Naive thymus-derived CD4-positive, alpha-beta T cell (primary cell): ENCODE data around the gene CCDC88A. TPM values are rescaled to one million over a fixed set of nuclear protein-coding genes. Genes with fewer than 3 reads are reported as not detected.
A peak's percentile ranks its signal among the peaks of the same experiment; 100 is the strongest.

ENCODE experiments used
- ATAC-seq: fragments of 150-1000 bp; cut with Tn5 transposase; 2 replicates; pipeline ENCODE4 v1.10.0; 2021; ENCODE audit warnings: mild to moderate bottlenecking, moderate library complexity
- CTCF ChIA-PET: fragments of 350-600 bp; sonication (Branson Sonifier 250); formaldehyde crosslinking; loops from one replicate; lab custom pipeline; 2021; ENCODE audit warnings: antibody characterized with exemption; lab: Charles Lee
- POLR2A ChIA-PET: fragments of 350-600 bp; sonication (Branson Sonifier 250); formaldehyde crosslinking; loops from one replicate; lab custom pipeline; 2021; ENCODE audit warnings: antibody characterized with exemption, inconsistent platforms; lab: Charles Lee
- DNase-seq, 9 donors: peaks; one replicate each; pipeline versions ENCODE4 v3.0.0 to v3.0.0-alpha.2; 2020 to 2022; ENCODE audit warnings: mixed read lengths in 1 of 9
- H3K27ac ChIP-seq: one replicate; pipeline ENCODE4 v1.7.0; 2013; ENCODE audit warnings: mild to moderate bottlenecking, low read depth, low read length, moderate library complexity
- H3K27me3 ChIP-seq, 2 donors: one replicate each; pipeline ENCODE4 v1.7.0; 2013; ENCODE audit warnings: low read length in 2 of 2, mild to moderate bottlenecking in 2 of 2, moderate library complexity in 2 of 2; ENCODE audit not compliant: control insufficient read depth in 2 of 2, insufficient read depth in 2 of 2
- H3K36me3 ChIP-seq, 3 experiments: 1 replicate in 2 of 3; 2 replicates in 1 of 3; pipeline ENCODE4 v1.7.0; 2013; ENCODE audit warnings: low read length in 3 of 3, mild to moderate bottlenecking in 3 of 3, moderate library complexity in 1 of 3; ENCODE audit not compliant: insufficient read depth in 3 of 3, control insufficient read depth in 2 of 3
- H3K4me1 ChIP-seq, 2 donors: one replicate each; pipeline ENCODE4 v1.7.0; 2013; ENCODE audit warnings: low read length in 2 of 2, mild to moderate bottlenecking in 2 of 2, moderate library complexity in 1 of 2; ENCODE audit not compliant: control insufficient read depth in 2 of 2, insufficient read depth in 2 of 2
- H3K4me3 ChIP-seq: 2 replicates; pipeline ENCODE4 v1.7.0; 2013; ENCODE audit warnings: mild to moderate bottlenecking, low read length
- H3K9me3 ChIP-seq, 3 experiments: 1 replicate in 2 of 3; 2 replicates in 1 of 3; pipeline ENCODE4 v1.7.0; 2013; ENCODE audit warnings: low read length in 3 of 3; ENCODE audit not compliant: control insufficient read depth in 2 of 3
- H3K27ac Mint-ChIP-seq, 9 donors: one replicate each; pipeline ENCODE4 v1.8.0; 2020 to 2022; ENCODE audit warnings: mixed read lengths in 9 of 9, mild to moderate bottlenecking in 8 of 9, moderate library complexity in 5 of 9, inconsistent platforms in 2 of 9
- H3K27me3 Mint-ChIP-seq, 5 donors: one replicate each; pipeline ENCODE4 v1.8.0; 2021 to 2022; ENCODE audit warnings: mixed read lengths in 5 of 5, mild to moderate bottlenecking in 1 of 5
- H3K36me3 Mint-ChIP-seq, 5 donors: one replicate each; pipeline ENCODE4 v1.8.0; 2020 to 2022; ENCODE audit warnings: mixed read lengths in 5 of 5, mild to moderate bottlenecking in 3 of 5, inconsistent platforms in 1 of 5
- H3K4me1 Mint-ChIP-seq, 7 donors: one replicate each; pipeline ENCODE4 v1.8.0; 2020 to 2022; ENCODE audit warnings: mixed read lengths in 7 of 7, mild to moderate bottlenecking in 3 of 7, inconsistent platforms in 1 of 7
- H3K4me3 Mint-ChIP-seq, 10 donors: one replicate each; pipeline ENCODE4 v1.8.0; 2020 to 2022; ENCODE audit warnings: mild to moderate bottlenecking in 10 of 10, mixed read lengths in 10 of 10, moderate library complexity in 6 of 10, inconsistent platforms in 2 of 10
- H3K9me3 Mint-ChIP-seq, 11 donors: one replicate each; pipeline ENCODE4 v1.8.0; 2020 to 2022; ENCODE audit warnings: mixed read lengths in 11 of 11, mild to moderate bottlenecking in 4 of 11, inconsistent platforms in 1 of 11, moderate library complexity in 1 of 11
- intact Hi-C, 2 donors: fragments of 100-400 bp; cut with micrococcal nuclease; formaldehyde crosslinking; loops; one replicate each; pipeline ENCODE4 v1.15.1; 2023
- polyA plus RNA-seq, 2 donors: library from polyadenylated mRNA; unstranded; fragments of 300-500 nt; fragmentation: Illumina TruSeq; gene quantifications; one replicate each; pipeline ENCODE4 v1.2.3, GENCODE V29; 2021
- total RNA-seq, 6 experiments: library from RNA in 5 of 6; stranded (reverse) in 5 of 6; gene quantifications; 1 replicate in 5 of 6; 2 replicates in 1 of 6; pipeline ENCODE4 v1.2.3 and lab custom pipeline; 2021 to 2026

CCDC88A gene
- total and polyA plus RNA-seq, 7 experiments from 2014 or later: 1.2 to 53.3 (median 15.9) TPM

GRCh38 chr2:55419233-55419678 is 400 bp downstream of the CCDC88A start:
- Histone ChIP-seq H3K9me3 (no peaks in the 10 kb centered on the region), H3K27me3 (no peaks in the 10 kb centered on the region), H3K36me3 (no peaks in the 10 kb centered on the region), H3K4me3 (peak overlapping the region; percentile 91), H3K27ac (peak overlapping the region; percentile 69), H3K4me1 (peaks cover 0 to 6% of the 10 kb centered on the region in 2 donors)
- H3K9me3 Mint-ChIP-seq: peaks cover 0 to 3% (median 0%) of the 10 kb centered on the region in 11 donors
- ChIA-PET POLR2A (interaction anchor here (0.9 to 2.3 kb wide), 4 partner anchors 100 to 198 kb away, joined by 3 to 8 read pairs (median 4); partner anchors contain the start of genes CFAP36 and PPP4R3B), CTCF (no interaction called here)
- H3K36me3 Mint-ChIP-seq: no peaks in the 10 kb centered on the region
- H3K27me3 Mint-ChIP-seq: peaks cover 0 to 40% (median 0%) of the 10 kb centered on the region in 5 donors
- peak; percentile 36 for ATAC-seq
- intact Hi-C loops: loop anchor here (1.0 to 10.0 kb wide), 16 partner anchors 13 to 1652 kb away; partner anchors contain the start of genes CFAP36 (in 2 of the 2), CLHC1 (in 2 of the 2), MTIF2 (in 2 of the 2) and PNPT1 (in 2 of the 2)
- peaks cover 5 to 49% (median 41%) of the 10 kb centered on the region in 7 donors for H3K4me1 Mint-ChIP-seq
- DNase-seq: peak in 3 of 9 donors; percentile 5 to 34 (median 31)
- peak overlapping the region; percentile 86 to 98 (median 94) for H3K4me3 Mint-ChIP-seq
- H3K27ac Mint-ChIP-seq: peak overlapping the region; percentile 43 to 97 (median 85)

- Mint-ChIP-seq H3K36me3 (no peaks in the 10 kb centered on the region), H3K4me1 (peaks cover 5 to 49% (median 41%) of the 10 kb centered on the region in 7 donors), H3K27ac (peak overlapping the region; percentile 46 to 97 (median 85)), H3K9me3 (peaks cover 0 to 3% (median 0%) of the 10 kb centered on the region in 11 donors), H3K27me3 (peaks cover 0 to 35% (median 0%) of the 10 kb centered on the region in 5 donors), H3K4me3 (peak overlapping the region; percentile 86 to 98 (median 94))
- POLR2A ChIA-PET: interaction anchor here (0.9 to 2.3 kb wide), 3 partner anchors 101 to 199 kb away, joined by 3 to 8 read pairs (median 5); partner anchors contain the start of genes CFAP36 and PPP4R3B
- intact Hi-C loops: loop anchor here (1.0 to 10.0 kb wide), 16 partner anchors 14 to 1651 kb away; partner anchors contain the start of genes CFAP36 (in 2 of the 2), CLHC1 (in 2 of the 2), MTIF2 (in 2 of the 2) and PNPT1 (in 2 of the 2)
- peak overlapping the region; percentile 91 for H3K4me3 ChIP-seq
- H3K27me3 ChIP-seq: no peaks in the 10 kb centered on the region
- H3K36me3 ChIP-seq: no peaks in the 10 kb centered on the region
- DNase-seq: peak in 5 of 9 donors; percentile 2 to 19 (median 4)
- H3K27ac ChIP-seq: peak overlapping the region; percentile 69
- H3K9me3 ChIP-seq: no peaks in the 10 kb centered on the region
- ATAC-seq: no peak
- H3K4me1 ChIP-seq: peaks cover 0 to 6% of the 10 kb centered on the region in 2 donors
- CTCF ChIA-PET: interaction anchor here (1.0 kb wide), 1 partner anchor 13 kb away, joined by 4 read pairs; no protein-coding TSS in a partner anchor
Observed at GRCh38 chr2:55418512-55419232, 984 bp downstream of the CCDC88A start.

GRCh38 chr2:55418072-55418471 is 1.6 kb downstream of the CCDC88A start:
- Histone ChIP-seq H3K27ac (no peak overlapping the region), H3K27me3 (no peaks in the 10 kb centered on the region), H3K9me3 (no peaks in the 10 kb centered on the region), H3K4me1 (peaks cover 0 to 6% of the 10 kb centered on the region in 2 donors), H3K4me3 (no peak overlapping the region), H3K36me3 (no peaks in the 10 kb centered on the region)
- no peaks in the 10 kb centered on the region for H3K36me3 Mint-ChIP-seq
- peaks cover 5 to 49% (median 41%) of the 10 kb centered on the region in 7 donors for H3K4me1 Mint-ChIP-seq
- H3K9me3 Mint-ChIP-seq: peaks cover 0 to 3% (median 0%) of the 10 kb centered on the region in 11 donors
- DNase-seq (no peak), ATAC-seq (no peak)
- peak overlapping the region in 8 of 9 donors; percentile 20 to 94 (median 85) for H3K27ac Mint-ChIP-seq
- POLR2A ChIA-PET: interaction anchor here (0.9 kb wide), 1 partner anchor 200 kb away, joined by 3 read pairs; no protein-coding TSS in a partner anchor
- CTCF ChIA-PET: interaction anchor here (1.0 kb wide), 1 partner anchor 13 kb away, joined by 4 read pairs; no protein-coding TSS in a partner anchor
- H3K4me3 Mint-ChIP-seq: peak overlapping the region in 9 of 10 donors; percentile 22 to 98 (median 93)
- intact Hi-C loops: loop anchor here (2.0 to 10.0 kb wide), 9 partner anchors 136 to 1651 kb away; partner anchors contain the start of genes CHAC2 (in 1 of the 2), CLHC1 (in 1 of the 2), EML6 (in 1 of the 2) and MTIF2 (in 1 of the 2)
- H3K27me3 Mint-ChIP-seq: peaks cover 0 to 31% (median 0%) of the 10 kb centered on the region in 5 donors

- intact Hi-C loops: loop anchor here (5.0 to 10.0 kb wide), 7 partner anchors 135 to 1650 kb away; partner anchors contain the start of genes CHAC2 (in 1 of the 2), CLHC1 (in 1 of the 2), EML6 (in 1 of the 2) and PNPT1 (in 1 of the 2)
- ATAC-seq (no peak), DNase-seq (no peak)
- H3K27me3 ChIP-seq: no peaks in the 10 kb centered on the region
- Mint-ChIP-seq H3K9me3 (peaks cover 0 to 3% (median 0%) of the 10 kb centered on the region in 11 donors), H3K36me3 (peaks cover 0 to 3% (median 0%) of the 10 kb centered on the region in 5 donors), H3K27ac (peak overlapping the region in 5 of 9 donors; percentile 20 to 85 (median 35)), H3K4me3 (no peak overlapping the region), H3K27me3 (peaks cover 0 to 20% (median 0%) of the 10 kb centered on the region in 5 donors), H3K4me1 (peaks cover 5 to 49% (median 41%) of the 10 kb centered on the region in 7 donors)
- H3K4me3 ChIP-seq: no peak overlapping the region
- H3K36me3 ChIP-seq: no peaks in the 10 kb centered on the region
- peaks cover 0 to 6% of the 10 kb centered on the region in 2 donors for H3K4me1 ChIP-seq
- ChIA-PET CTCF (interaction anchor here (0.5 to 1.0 kb wide), 2 partner anchors 14 to 194 kb away, joined by 3 to 4 read pairs; no protein-coding TSS in a partner anchor), POLR2A (interaction anchor here (0.9 kb wide), 1 partner anchor 201 kb away, joined by 3 read pairs; no protein-coding TSS in a partner anchor)
- no peak overlapping the region for H3K27ac ChIP-seq
- H3K9me3 ChIP-seq: no peaks in the 10 kb centered on the region
Observed at GRCh38 chr2:55416786-55417568, 2.7 kb downstream of the CCDC88A start.

GRCh38 chr2:55415300-55415699 is 4.4 kb downstream of the CCDC88A start:
- Histone ChIP-seq H3K27ac (peak overlapping the region; percentile 1), H3K9me3 (no peaks in the 10 kb centered on the region), H3K36me3 (no peaks in the 10 kb centered on the region), H3K4me3 (no peak overlapping the region), H3K4me1 (no peaks in the 10 kb centered on the region), H3K27me3 (no peaks in the 10 kb centered on the region)
- peaks cover 0 to 13% (median 0%) of the 10 kb centered on the region in 5 donors for H3K27me3 Mint-ChIP-seq
- peaks cover 5 to 36% (median 28%) of the 10 kb centered on the region in 7 donors for H3K4me1 Mint-ChIP-seq
- peak overlapping the region in 7 of 9 donors; percentile 16 to 56 (median 42) for H3K27ac Mint-ChIP-seq
- peak overlapping the region in 1 of 10 donors; percentile 31 for H3K4me3 Mint-ChIP-seq
- ChIA-PET CTCF (no interaction called here), POLR2A (no interaction called here)
- ATAC-seq: no peak
- intact Hi-C loops: loop anchor here (5.0 to 10.0 kb wide), 7 partner anchors 133 to 1648 kb away; partner anchors contain the start of genes CHAC2 (in 1 of the 2), CLHC1 (in 1 of the 2), EML6 (in 1 of the 2) and PNPT1 (in 1 of the 2)
- DNase-seq: peak in 1 of 9 donors; percentile 4
- H3K36me3 Mint-ChIP-seq: peaks cover 0 to 4% (median 0%) of the 10 kb centered on the region in 5 donors
- H3K9me3 Mint-ChIP-seq: peaks cover 0 to 3% (median 0%) of the 10 kb centered on the region in 11 donors
